VCaP (cell line): ENCODE data around the gene ADAMTSL5.
"Not testable (repeated sequence)": the region's sequence is repeated elsewhere in the genome, so short reads cannot be mapped to it uniquely, and the experiment has no call there.

Experiments
- H3K27ac ChIP-seq: fragments of 450-650 bp; 2 replicates; pipeline ENCODE4 v1.5.1; 2017
- CTCF ChIP-seq: fragments of 450-650 bp; conservative IDR thresholded peaks from 2 replicates; pipeline ENCODE4 v1.5.1; 2017; ENCODE audit warnings: mild to moderate bottlenecking, moderate library complexity

The ADAMTSL5 gene

GRCh38 chr19:1522838-1523237 is 10.0 kb upstream of the ADAMTSL5 start:
- TF ChIP-seq CTCF, result no peak

GRCh38 chr19:1522061-1522460 is 9.2 kb upstream of the ADAMTSL5 start:
- TF ChIP-seq CTCF, result no peak
- no peak overlapping the region for H3K27ac ChIP-seq

More at GRCh38 chr19:1522838-1523237, 10.0 kb upstream of the ADAMTSL5 start:
- no peak overlapping the region for H3K27ac ChIP-seq

GRCh38 chr19:1521636-1522035 is 8.8 kb upstream of the ADAMTSL5 start:
- H3K27ac ChIP-seq, result no peak overlapping the region
- TF ChIP-seq CTCF, result no peak

DNA sequence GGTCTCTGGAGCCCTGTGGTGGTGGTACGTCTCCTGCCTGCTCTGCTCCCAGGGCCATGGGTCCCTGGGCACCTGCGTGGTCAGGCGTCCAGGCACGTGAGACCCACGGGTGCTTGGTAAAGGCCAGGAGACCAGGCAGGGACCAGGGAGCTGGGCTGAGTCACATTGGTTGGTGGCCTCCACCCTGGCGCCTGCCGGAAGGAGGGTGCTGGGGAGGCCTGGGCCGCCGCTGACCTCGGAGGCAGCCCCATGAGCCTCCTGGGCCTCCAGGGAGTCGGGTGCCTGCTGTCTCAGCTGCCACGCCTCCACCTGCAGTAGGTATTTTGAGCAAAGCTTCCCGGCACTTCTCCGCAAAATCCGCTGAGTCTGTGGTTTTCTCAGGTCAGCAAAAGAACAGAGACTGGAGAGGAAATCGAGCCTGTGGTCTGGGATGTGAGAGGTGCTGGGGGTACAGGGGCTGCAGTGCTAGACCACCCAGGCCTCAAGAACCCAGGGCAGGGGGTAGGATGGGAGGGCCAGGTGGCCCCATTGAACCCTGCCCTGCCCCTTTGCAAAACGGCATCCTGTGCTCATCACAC is 7.5 kb upstream of the ADAMTSL5 start:
- no peak for TF ChIP-seq CTCF

DNA sequence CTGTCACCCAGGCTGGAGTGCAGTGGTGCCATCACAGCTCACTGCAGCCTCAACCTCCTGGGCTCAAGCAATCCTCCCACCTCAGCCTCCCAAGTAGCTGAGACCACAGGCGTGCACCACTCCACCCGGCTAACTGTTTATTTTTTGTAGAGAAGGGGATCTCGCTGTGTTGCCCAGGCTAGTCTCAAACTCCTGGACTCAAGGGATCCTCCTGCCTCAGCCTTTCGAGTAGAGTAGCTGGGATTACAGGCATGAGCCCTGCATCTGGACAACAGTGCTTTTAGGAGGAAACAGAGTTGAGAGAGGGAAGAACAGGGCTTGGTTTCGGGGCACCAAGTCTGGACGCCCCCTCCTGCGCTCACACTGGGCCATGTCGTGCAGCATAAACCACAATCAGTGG is 7.0 kb upstream of the ADAMTSL5 start:
- H3K27ac ChIP-seq, result not testable (repeated sequence)

More for the DNA sequence above, 7.5 kb upstream of the ADAMTSL5 start:
- H3K27ac ChIP-seq, result no peak overlapping the region

GRCh38 chr19:1518471-1518870 is 5.7 kb upstream of the ADAMTSL5 start:
- H3K27ac ChIP-seq, result no peak overlapping the region
- TF ChIP-seq CTCF, result no peak

DNA sequence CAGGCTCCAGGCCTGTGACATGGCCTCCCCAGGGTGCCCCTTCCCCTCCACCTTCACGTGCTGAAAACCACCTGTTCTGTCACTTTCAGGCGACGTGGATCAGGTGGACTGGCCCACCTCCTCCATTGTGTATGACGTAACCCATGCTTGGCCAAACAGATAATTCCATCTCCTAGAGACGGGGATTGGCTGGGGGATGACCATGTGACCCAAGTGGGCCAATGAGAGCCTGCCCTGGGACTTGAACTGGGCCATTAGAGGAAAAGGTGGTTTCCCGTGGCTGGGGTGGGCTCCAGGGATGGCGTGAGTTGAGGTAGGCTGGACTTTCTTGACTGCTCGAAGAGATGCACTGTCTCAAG is 3.6 kb upstream of the ADAMTSL5 start:
- no peak for TF ChIP-seq CTCF
- H3K27ac ChIP-seq, result no peak overlapping the region

DNA sequence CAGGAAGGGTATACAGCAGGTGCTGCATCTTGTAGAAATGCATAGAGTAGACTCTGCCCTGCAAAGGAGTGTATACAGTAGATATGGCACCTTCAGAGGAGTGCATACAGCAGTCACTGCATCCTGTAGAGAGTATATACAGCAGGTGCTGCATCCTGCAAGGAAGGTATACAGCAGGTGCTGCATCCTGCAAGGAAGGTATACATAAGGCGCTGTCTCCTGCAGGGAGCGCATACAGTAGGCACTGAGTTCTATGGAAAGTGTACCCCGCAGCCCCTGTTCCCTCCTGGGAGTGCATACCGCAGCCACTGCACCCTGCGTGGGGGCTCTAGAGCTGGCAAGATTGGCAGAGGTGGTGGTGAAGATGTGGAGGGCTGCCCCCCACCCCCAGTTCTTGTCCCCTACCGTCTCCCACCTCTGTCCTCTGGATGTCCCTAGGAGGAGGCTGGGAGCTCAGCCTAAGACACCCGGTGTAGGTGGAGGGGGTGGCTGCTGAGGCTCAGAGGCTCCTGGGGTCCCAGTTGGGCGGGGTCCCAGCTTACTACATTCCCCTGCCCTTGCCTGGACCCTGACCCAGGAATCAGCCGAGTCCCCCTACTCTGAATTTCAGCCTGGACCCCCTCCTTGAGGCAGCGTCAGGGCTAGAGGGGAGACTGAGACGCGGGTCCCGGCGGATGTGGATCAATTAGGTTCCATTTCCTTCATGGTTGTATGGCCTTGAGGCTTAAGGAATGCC is 2.3 kb upstream of the ADAMTSL5 start:
- no peak overlapping the region for H3K27ac ChIP-seq
- no peak for TF ChIP-seq CTCF
